OCI-LY7 (cell line): ENCODE measurements around the gene ZNF135. TPM values are rescaled to one million over a fixed set of nuclear protein-coding genes. Genes with fewer than 3 reads are reported as not detected.

Source experiments
- BruUV-seq: library from RNA; stranded (reverse); fragments of 400-500 nt; replicated peaks from 2 replicates; lab custom pipeline; 2021; lab: Mats Ljungman, UMichigan
- CTCF ChIA-PET: fragments of 300-600 bp; sonication (Branson Sonifier 250); formaldehyde crosslinking; loops from one replicate; lab custom pipeline; 2022; ENCODE audit warnings: antibody characterized with exemption; ENCODE audit not compliant: unreplicated experiment; lab: Charles Lee
- POLR2A ChIA-PET: fragments of 300-600 bp; sonication (Branson Sonifier 250); formaldehyde crosslinking; loops from one replicate; lab custom pipeline; 2022; ENCODE audit warnings: antibody characterized with exemption; lab: Charles Lee
- DNase-seq: peaks from one replicate; pipeline ENCODE4 v3.0.0-alpha.2; 2015; ENCODE audit warnings: low spot score
- H2AFZ ChIP-seq: fragments of 200-600 bp; sonication (generic), shearing (Covaris generic); 2 replicates; pipeline ENCODE4 v1.6.1; 2014; ENCODE audit warnings: mild to moderate bottlenecking, antibody characterized with exemption, low read length, moderate library complexity
- H3K27ac ChIP-seq: fragments of 200-600 bp; sonication (generic); 2 replicates; pipeline ENCODE4 v1.5.1; 2014; ENCODE audit warnings: mixed run types, low read depth, mild to moderate bottlenecking, moderate library complexity, low read length, inconsistent platforms; ENCODE audit not compliant: poor library complexity, severe bottlenecking
- H3K36me3 ChIP-seq: fragments of 200-600 bp; sonication (generic); 2 replicates; pipeline ENCODE4 v1.6.1; 2014; ENCODE audit warnings: mild to moderate bottlenecking, antibody characterized with exemption, low read length, moderate library complexity, mixed read lengths; ENCODE audit not compliant: insufficient read depth
- H3K4me1 ChIP-seq: fragments of 200-600 bp; sonication (generic); 2 replicates; pipeline ENCODE4 v1.5.1; 2014; ENCODE audit warnings: mild to moderate bottlenecking, low read length; ENCODE audit not compliant: insufficient read depth, poor library complexity, severe bottlenecking
- H3K4me2 ChIP-seq: fragments of 200-600 bp; sonication (generic); 2 replicates; pipeline ENCODE4 v1.6.1; 2014; ENCODE audit warnings: mild to moderate bottlenecking, low read length
- H3K4me3 ChIP-seq: fragments of 200-600 bp; sonication (generic); 2 replicates; pipeline ENCODE4 v1.5.1; 2014; ENCODE audit warnings: mild to moderate bottlenecking, low read depth, low read length; ENCODE audit not compliant: poor library complexity, severe bottlenecking
- H3K79me2 ChIP-seq: fragments of 200-600 bp; sonication (generic); 2 replicates; pipeline ENCODE4 v1.6.1; 2016; ENCODE audit warnings: low read depth, mild to moderate bottlenecking, low read length, moderate library complexity, mixed read lengths; ENCODE audit not compliant: insufficient read depth
- H3K9me2 ChIP-seq: fragments of 200-600 bp; sonication (generic); 2 replicates; pipeline ENCODE4 v1.6.1; 2016; ENCODE audit warnings: mild to moderate bottlenecking, low read length, mixed read lengths; ENCODE audit not compliant: insufficient read depth
- H3K9me3 ChIP-seq: fragments of 200-600 bp; sonication (generic); 2 replicates; pipeline ENCODE4 v1.6.1; 2014; ENCODE audit warnings: mild to moderate bottlenecking, mixed run types, low read length, mixed read lengths
- H4K20me1 ChIP-seq: fragments of 200-600 bp; sonication (generic); 2 replicates; pipeline ENCODE4 v1.6.1; 2014; ENCODE audit warnings: mild to moderate bottlenecking, antibody characterized with exemption, low read length, moderate library complexity, mixed read lengths; ENCODE audit not compliant: insufficient read depth
- EZH2phosphoT487 ChIP-seq: fragments of 200-600 bp; sonication (generic); IDR thresholded peaks from 2 replicates; pipeline ENCODE4 v1.6.1; 2018; ENCODE audit warnings: low read depth, borderline replicate concordance, mild to moderate bottlenecking, mixed run types, antibody characterized with exemption, low read length, moderate library complexity, mixed read lengths
- intact Hi-C: fragments of 100-400 bp; cut with micrococcal nuclease; formaldehyde crosslinking; loops from one replicate; pipeline ENCODE4 v1.10.0; 2022; ENCODE audit not compliant: unreplicated experiment
- total RNA-seq, 2 experiments: library from RNA; depleted of rRNA in 1 of 2; stranded (reverse); fragments of >200 nt in 1 of 2; shearing (Covaris generic) in 1 of 2; gene quantifications; 2 replicates each; pipeline ENCODE4 v1.2.3, GENCODE V29; 2014 to 2022
- TF ChIP-seq, protein P1 (sequence below): fragments of 200-600 bp; sonication (generic); conservative IDR thresholded peaks from 2 replicates; pipeline ENCODE4 v1.5.1; 2014; ENCODE audit warnings: mild to moderate bottlenecking, antibody characterized with exemption, low read length, moderate library complexity, mixed read lengths

Gene ZNF135
- total RNA-seq, 2 experiments from 2014 or later, result not detected

DNA sequence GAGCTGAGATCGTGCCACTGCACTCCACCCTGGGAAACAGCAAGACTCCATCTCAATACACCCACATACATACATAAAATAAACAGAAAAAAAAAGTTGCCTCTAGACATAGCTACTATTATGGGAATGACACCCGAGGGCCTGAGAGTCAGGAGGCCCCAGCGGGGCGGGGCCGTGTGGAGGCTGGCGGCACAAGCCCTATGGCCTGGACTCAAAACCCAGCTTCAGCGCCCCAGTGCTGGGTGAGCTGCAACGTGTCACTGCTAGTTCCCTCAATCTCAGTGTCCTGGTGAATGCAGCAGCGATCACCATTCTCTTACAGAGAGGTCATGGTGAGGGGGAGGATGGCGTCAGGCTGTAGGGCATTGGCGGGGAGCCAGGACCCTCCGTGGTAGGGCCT, 34.4 kb upstream of the ZNF135 start:
- DNase-seq, result no peak
- H3K4me2 ChIP-seq, result no peak overlapping the region
- H3K36me3 ChIP-seq, result no peaks in the 10 kb centered on the region
- H3K9me2 ChIP-seq, result no peaks in the 10 kb centered on the region
- H3K4me1 ChIP-seq, result no peaks in the 10 kb centered on the region
- POLR2A ChIA-PET, result no interaction called here
- TF ChIP-seq, protein P1, sequence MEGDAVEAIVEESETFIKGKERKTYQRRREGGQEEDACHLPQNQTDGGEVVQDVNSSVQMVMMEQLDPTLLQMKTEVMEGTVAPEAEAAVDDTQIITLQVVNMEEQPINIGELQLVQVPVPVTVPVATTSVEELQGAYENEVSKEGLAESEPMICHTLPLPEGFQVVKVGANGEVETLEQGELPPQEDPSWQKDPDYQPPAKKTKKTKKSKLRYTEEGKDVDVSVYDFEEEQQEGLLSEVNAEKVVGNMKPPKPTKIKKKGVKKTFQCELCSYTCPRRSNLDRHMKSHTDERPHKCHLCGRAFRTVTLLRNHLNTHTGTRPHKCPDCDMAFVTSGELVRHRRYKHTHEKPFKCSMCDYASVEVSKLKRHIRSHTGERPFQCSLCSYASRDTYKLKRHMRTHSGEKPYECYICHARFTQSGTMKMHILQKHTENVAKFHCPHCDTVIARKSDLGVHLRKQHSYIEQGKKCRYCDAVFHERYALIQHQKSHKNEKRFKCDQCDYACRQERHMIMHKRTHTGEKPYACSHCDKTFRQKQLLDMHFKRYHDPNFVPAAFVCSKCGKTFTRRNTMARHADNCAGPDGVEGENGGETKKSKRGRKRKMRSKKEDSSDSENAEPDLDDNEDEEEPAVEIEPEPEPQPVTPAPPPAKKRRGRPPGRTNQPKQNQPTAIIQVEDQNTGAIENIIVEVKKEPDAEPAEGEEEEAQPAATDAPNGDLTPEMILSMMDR, result no peak
- no peak overlapping the region for H2AFZ ChIP-seq
- intact Hi-C loops, result no loop called here
- no peaks in the 10 kb centered on the region for H4K20me1 ChIP-seq
- no peak overlapping the region for H3K4me3 ChIP-seq
- CTCF ChIA-PET, result no interaction called here
- H3K9me3 ChIP-seq, result no peaks in the 10 kb centered on the region
- BruUV-seq, result no TSS peak
- no peaks in the 10 kb centered on the region for H3K79me2 ChIP-seq
- no peak overlapping the region for H3K27ac ChIP-seq

DNA sequence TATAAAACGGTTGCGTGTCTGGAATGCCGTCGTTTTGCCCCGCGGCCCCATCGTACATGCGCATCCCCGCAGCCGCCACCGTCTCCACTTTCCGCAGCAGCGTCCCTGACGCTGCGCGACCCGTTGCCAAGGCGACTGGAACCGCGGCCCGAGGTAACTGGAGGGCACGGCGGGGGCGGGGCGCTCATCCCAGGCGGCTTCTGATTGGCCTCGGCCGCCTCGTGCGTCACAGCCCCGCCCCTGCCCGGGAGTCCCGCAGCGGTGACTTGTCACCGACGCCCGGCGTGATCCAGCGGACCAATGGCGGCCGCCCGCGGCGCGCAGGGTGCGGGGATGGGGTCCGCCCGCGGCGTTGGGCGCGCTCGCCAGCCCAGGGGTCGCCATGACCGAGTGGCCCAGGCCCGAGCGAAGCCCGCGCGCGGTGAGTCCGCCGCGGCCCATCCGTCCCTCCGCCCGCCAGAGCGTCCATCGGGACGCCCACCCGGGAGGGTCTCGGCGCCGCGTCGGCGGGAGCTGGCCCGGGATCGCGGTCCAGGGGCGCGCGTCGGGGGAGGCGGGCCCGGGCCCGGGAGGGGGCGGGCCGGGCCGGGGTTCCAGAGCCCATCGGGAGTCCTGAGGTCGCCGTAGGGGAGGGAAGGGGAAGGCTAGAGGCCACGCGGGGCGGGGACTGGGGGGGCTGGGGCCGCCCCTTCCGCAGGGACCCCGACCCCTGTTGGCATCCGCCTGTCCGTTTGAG, 25.2 kb upstream of the ZNF135 start, which contains the start of gene ZSCAN1:
TSS of gene ZSCAN1 (plus strand) at position 285 of the 736 bp plus-strand sequence. CDS start 3,812 bp downstream, outside the sequence.
- H3K79me2 ChIP-seq, result no peaks in the 10 kb centered on the region
- ChIA-PET POLR2A (no interaction called here), CTCF (no interaction called here)
- H3K27ac ChIP-seq, result no peak within 1 kb of the TSS
- H3K4me2 ChIP-seq, result no peak within 1 kb of the TSS
- no peak for DNase-seq
- no peak within 1 kb of the TSS for H2AFZ ChIP-seq
- intact Hi-C loops, result no loop called here
- no peak within 1 kb of the TSS for H3K4me3 ChIP-seq
- BruUV-seq, result no TSS peak
- no peaks in the 10 kb centered on the region for H3K9me2 ChIP-seq
- no peaks in the 10 kb centered on the region for H3K36me3 ChIP-seq
- H3K4me1 ChIP-seq, result no peaks in the 10 kb centered on the region
- no peaks in the 10 kb centered on the region for H4K20me1 ChIP-seq
- no peaks in the 10 kb centered on the region for H3K9me3 ChIP-seq
- TF ChIP-seq, protein P1, result no peak
- no peak for TF ChIP-seq EZH2phosphoT487

DNA sequence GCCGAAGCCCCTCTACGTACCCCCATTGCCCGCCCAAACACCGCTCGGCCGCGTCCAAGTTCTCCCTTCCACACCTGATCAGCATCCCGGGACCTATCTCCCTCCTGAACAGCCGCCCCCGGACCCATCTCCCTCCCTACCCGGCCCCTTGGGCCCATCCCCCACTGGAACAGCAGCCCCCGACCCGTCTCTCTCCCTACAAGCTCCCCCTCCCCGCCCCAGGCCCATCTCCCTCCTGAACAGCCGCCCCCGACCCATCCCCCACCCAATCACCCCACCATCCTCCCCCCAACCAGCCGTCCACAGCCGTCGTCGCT, 24.6 kb upstream of the ZNF135 start:
- no peak overlapping the region for H3K4me2 ChIP-seq
- H3K4me1 ChIP-seq, result no peaks in the 10 kb centered on the region
- no peaks in the 10 kb centered on the region for H3K36me3 ChIP-seq
- H2AFZ ChIP-seq, result no peak overlapping the region
- no peaks in the 10 kb centered on the region for H3K79me2 ChIP-seq
- intact Hi-C loops, result no loop called here
- no peak for DNase-seq
- no peak overlapping the region for H3K27ac ChIP-seq
- no TSS peak for BruUV-seq
- no peaks in the 10 kb centered on the region for H4K20me1 ChIP-seq
- ChIA-PET CTCF (no interaction called here), POLR2A (no interaction called here)
- H3K4me3 ChIP-seq, result no peak overlapping the region
- TF ChIP-seq, protein P1, result no peak
- TF ChIP-seq EZH2phosphoT487, result no peak
- H3K9me2 ChIP-seq, result no peaks in the 10 kb centered on the region
- no peaks in the 10 kb centered on the region for H3K9me3 ChIP-seq
